AG04449 (cell line): ENCODE measurements around the gene INF2.

Experiments
- CTCF ChIA-PET: fragments of 350-600 bp; formaldehyde crosslinking; extraction: SDS; loops from one replicate; lab custom pipeline; 2021; ENCODE audit warnings: antibody characterized with exemption; lab: Yijun Ruan, JAX
- POLR2A ChIA-PET: fragments of 400-600, 350-600 bp; formaldehyde crosslinking; extraction: SDS; loops from one replicate; lab custom pipeline; 2020; ENCODE audit warnings: antibody characterized with exemption, inconsistent platforms; lab: Yijun Ruan, JAX
- DNase-seq: peaks from one replicate; pipeline ENCODE4 v3.0.0-alpha.2; 2010; ENCODE audit warnings: low read depth, low spot score
- H3K4me3 ChIP-seq: 2 replicates; pipeline ENCODE4 v1.5.1; 2011; ENCODE audit warnings: low read depth, mild to moderate bottlenecking, control low read depth, low read length
- TF ChIP-seq, protein P1 (sequence below): IDR thresholded peaks from one replicate; pipeline ENCODE4 v1.5.1; 2011; ENCODE audit warnings: mild to moderate bottlenecking, moderate library complexity, low read length, control low read depth, inconsistent platforms; ENCODE audit not compliant: insufficient read depth; ENCODE audit errors: missing control alignments

The INF2 gene

DNA sequence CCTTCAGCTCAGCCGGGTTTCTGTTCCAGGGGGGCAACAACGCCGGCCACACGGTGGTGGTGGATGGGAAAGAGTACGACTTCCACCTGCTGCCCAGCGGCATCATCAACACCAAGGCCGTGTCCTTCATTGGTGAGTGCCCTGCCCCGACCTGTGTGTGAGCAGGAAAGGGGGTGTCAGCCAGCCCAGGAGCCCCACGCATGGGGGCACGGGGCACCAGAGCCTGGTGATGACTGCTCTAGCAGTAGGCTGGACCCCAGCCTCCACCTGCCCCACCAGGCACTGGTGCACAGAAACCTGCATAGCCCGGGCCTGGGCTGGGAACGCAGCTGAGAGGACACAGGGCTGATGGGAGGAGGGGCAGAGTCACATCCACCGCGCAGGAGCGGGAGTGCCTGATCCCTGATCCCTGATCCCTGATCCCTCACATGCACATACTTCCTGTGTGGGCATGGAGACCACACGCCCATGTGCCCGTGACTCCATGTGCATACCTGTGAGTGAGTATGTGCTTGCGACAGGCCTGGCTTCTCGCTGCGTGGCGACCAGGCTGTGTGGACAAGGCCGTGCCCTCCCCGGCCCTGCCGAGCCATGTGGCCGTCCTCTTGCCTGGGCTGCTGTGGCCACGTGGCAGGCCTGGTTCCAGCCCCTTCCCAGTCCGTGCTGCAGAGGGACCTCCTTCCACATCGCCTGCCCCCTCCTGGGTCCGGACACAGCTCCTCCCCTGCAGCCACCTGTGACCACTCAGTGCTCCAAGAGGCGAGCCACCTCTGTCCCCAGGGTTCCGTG, 45.8 kb downstream of the INF2 start:
- no peak for DNase-seq

GRCh38 chr14:104735830-104736642, 46.6 kb downstream of the INF2 start:
- POLR2A ChIA-PET: no interaction called here
- CTCF ChIA-PET: interaction anchor here (0.7 to 1.8 kb wide), 7 partner anchors 10 to 91 kb away, joined by 3 to 7 read pairs (median 4); no protein-coding TSS in a partner anchor
- TF ChIP-seq, protein P1, sequence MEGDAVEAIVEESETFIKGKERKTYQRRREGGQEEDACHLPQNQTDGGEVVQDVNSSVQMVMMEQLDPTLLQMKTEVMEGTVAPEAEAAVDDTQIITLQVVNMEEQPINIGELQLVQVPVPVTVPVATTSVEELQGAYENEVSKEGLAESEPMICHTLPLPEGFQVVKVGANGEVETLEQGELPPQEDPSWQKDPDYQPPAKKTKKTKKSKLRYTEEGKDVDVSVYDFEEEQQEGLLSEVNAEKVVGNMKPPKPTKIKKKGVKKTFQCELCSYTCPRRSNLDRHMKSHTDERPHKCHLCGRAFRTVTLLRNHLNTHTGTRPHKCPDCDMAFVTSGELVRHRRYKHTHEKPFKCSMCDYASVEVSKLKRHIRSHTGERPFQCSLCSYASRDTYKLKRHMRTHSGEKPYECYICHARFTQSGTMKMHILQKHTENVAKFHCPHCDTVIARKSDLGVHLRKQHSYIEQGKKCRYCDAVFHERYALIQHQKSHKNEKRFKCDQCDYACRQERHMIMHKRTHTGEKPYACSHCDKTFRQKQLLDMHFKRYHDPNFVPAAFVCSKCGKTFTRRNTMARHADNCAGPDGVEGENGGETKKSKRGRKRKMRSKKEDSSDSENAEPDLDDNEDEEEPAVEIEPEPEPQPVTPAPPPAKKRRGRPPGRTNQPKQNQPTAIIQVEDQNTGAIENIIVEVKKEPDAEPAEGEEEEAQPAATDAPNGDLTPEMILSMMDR: no peak
- no peak overlapping the region for H3K4me3 ChIP-seq
- peak; percentile 28 for DNase-seq

More for the DNA sequence above, 45.8 kb downstream of the INF2 start:
- TF ChIP-seq, protein P1: no peak
- H3K4me3 ChIP-seq: no peak overlapping the region
- ChIA-PET POLR2A (no interaction called here), CTCF (interaction anchor here (0.8 to 1.7 kb wide), 2 partner anchors 13 to 33 kb away, joined by 3 to 6 read pairs; no protein-coding TSS in a partner anchor)

DNA sequence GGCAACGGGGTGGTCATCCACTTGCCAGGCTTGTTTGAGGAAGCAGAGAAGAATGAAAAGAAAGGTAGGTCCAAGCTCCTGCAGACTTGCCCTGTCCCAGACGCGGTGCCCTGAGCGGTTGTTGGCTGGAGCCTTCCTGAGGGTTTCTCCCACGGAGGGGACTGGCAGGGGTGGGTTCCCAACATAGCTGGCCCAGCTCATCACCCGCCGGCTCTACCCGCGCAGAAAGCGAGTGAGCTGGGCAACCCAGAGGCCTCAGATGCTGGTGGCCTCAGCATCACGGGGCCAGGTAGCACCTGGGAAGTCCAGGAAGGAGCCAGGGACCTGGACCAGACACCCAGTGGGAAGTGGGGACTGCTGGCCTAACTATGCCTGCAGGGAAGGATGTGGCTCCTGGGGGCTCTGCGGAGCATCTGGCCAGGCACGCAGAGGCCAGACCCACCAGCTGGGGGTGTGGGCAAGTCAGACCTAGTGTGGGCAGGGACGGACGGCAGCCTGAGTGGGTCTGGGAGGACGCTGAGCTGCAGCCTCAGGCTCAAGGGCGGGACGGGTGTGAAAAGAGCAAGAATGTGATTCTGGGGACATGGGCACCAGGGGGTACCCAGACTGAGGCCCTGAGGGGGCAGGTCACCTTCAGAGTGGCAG, 49.1 kb downstream of the INF2 start:
- ChIA-PET POLR2A (no interaction called here), CTCF (interaction anchor here (1.1 kb wide), 1 partner anchor 30 kb away, joined by 4 read pairs; no protein-coding TSS in a partner anchor)
- DNase-seq: no peak
- TF ChIP-seq, protein P1: no peak
- no peak overlapping the region for H3K4me3 ChIP-seq

- ChIA-PET CTCF (no interaction called here), POLR2A (no interaction called here)
- TF ChIP-seq, protein P1: no peak
- no peak overlapping the region for H3K4me3 ChIP-seq
- no peak for DNase-seq
Observed at GRCh38 chr14:104739026-104739425, 49.6 kb downstream of the INF2 start.

DNA sequence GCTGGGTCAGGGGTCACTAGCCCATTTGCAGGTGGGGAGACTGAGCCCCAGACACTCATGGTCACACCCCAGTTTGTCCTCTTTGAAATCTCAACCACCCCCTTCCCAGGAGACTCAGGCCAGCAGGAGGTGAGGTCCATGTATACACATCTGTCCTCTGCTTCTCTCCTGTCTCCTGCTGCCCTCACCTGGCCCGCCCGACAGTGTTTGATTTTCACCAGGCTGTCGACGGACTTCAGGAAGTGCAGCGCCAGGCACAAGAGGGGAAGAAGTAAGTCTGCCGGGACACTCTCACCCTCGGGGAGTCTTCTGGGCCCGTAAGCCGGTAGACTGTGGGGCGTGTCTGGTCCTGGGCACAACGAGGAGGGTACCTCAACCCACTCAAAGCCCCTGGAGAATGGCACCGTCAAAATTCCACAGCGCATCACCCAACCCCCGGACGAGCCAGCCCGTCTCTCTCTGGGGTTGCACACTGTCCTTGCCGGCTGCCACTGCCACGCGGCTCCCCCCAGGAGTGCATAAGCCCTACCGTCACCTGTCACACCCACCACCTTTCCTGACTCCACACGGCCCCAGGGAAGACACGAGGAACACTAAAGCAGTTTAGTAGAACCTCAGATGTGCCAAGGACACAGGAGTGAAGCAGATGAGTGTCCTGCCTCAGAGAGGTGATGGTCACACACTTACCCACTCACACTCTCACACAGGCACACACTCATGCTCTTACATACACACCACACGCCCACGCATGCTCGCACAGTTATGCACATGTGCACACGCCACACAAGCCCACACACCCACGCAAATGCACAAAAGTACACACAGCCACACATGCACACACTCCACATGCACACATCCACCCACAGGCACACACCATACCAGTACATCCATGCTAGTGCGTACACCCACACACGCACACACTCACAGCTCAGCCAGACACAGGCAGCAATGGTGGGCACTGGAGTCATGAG, 50.4 kb downstream of the INF2 start:
- TF ChIP-seq, protein P1: no peak
- no peak overlapping the region for H3K4me3 ChIP-seq
- ChIA-PET POLR2A (no interaction called here), CTCF (interaction anchor here (0.5 kb wide), 1 partner anchor 61 kb away, joined by 3 read pairs; no protein-coding TSS in a partner anchor)
- no peak for DNase-seq
